CD14-positive monocyte (primary cell): ENCODE measurements around the gene VWA5B1. TPM values are rescaled to one million over a fixed set of nuclear protein-coding genes. Genes with fewer than 3 reads are reported as not detected.

Experiments used
- DNase-seq, 3 donors: peaks; one replicate each; pipeline ENCODE4 v3.0.0-alpha.2; 2011 to 2022
- H2AFZ ChIP-seq: 2 replicates; pipeline ENCODE4 v1.6.0; 2012; ENCODE audit warnings: mild to moderate bottlenecking, low read depth, low read length, inconsistent platforms; ENCODE audit not compliant: insufficient read depth, poor library complexity, severe bottlenecking
- H3K27ac ChIP-seq, 2 donors: 1 replicate in 1 of 2; 2 replicates in 1 of 2; pipeline ENCODE4 v1.5.1; 2012 to 2013; ENCODE audit warnings: low read length in 2 of 2, control low read depth in 1 of 2, inconsistent platforms in 1 of 2, low read depth in 1 of 2, mild to moderate bottlenecking in 1 of 2
- H3K27me3 ChIP-seq, 2 donors: one replicate each; pipeline versions ENCODE4 v1.6.0 to v1.6.1; 2011 to 2013; ENCODE audit warnings: low read length in 2 of 2; ENCODE audit not compliant: control insufficient read depth in 2 of 2, insufficient read depth in 2 of 2
- H3K36me3 ChIP-seq, 2 donors: replicated peaks in 1 of 2; 1 replicate in 1 of 2; 2 replicates in 1 of 2; pipeline versions ENCODE4 v1.5.1 to v1.6.1; 2012 to 2013; ENCODE audit warnings: low read length in 2 of 2, control low read depth in 1 of 2, inconsistent platforms in 1 of 2, mild to moderate bottlenecking in 1 of 2; ENCODE audit not compliant: insufficient read depth in 2 of 2, control insufficient read depth in 1 of 2
- H3K4me1 ChIP-seq, 2 donors: 1 replicate in 1 of 2; 2 replicates in 1 of 2; pipeline versions ENCODE4 v1.5.1 to v1.6.1; 2012 to 2013; ENCODE audit warnings: low read length in 2 of 2, control low read depth in 1 of 2, inconsistent platforms in 1 of 2, mild to moderate bottlenecking in 1 of 2, moderate library complexity in 1 of 2; ENCODE audit not compliant: insufficient read depth in 2 of 2, control insufficient read depth in 1 of 2
- H3K4me2 ChIP-seq: replicated peaks from 2 replicates; pipeline ENCODE3; 2012; ENCODE audit warnings: low read length, moderate library complexity, mild to moderate bottlenecking; ENCODE audit not compliant: poor library complexity, severe bottlenecking; ENCODE audit errors: extremely low read depth
- H3K4me3 ChIP-seq, 3 experiments: fragments of 200-600 bp in 1 of 3; sonication (generic) in 1 of 3; replicated peaks in 1 of 3; 1 replicate in 2 of 3; 2 replicates in 1 of 3; pipeline ENCODE4 v1.5.1; 2011 to 2013; ENCODE audit warnings: low read length in 3 of 3, mild to moderate bottlenecking in 3 of 3, control low read depth in 2 of 3, low read depth in 2 of 3, inconsistent platforms in 1 of 3, moderate library complexity in 1 of 3
- H3K79me2 ChIP-seq: 2 replicates; pipeline ENCODE4 v1.6.0; 2012; ENCODE audit warnings: mild to moderate bottlenecking, control low read depth, inconsistent platforms, low read length, moderate library complexity; ENCODE audit not compliant: insufficient read depth
- H3K9ac ChIP-seq: 2 replicates; pipeline ENCODE4 v1.6.0; 2017; ENCODE audit warnings: low read length, mild to moderate bottlenecking; ENCODE audit not compliant: insufficient read depth, poor library complexity, severe bottlenecking
- H3K9me3 ChIP-seq, 2 donors: replicated peaks in 1 of 2; 1 replicate in 1 of 2; 2 replicates in 1 of 2; pipeline versions ENCODE4 v1.5.1 to v1.6.1; 2012 to 2013; ENCODE audit warnings: low read length in 2 of 2, control low read depth in 1 of 2; ENCODE audit not compliant: control insufficient read depth in 1 of 2, insufficient read depth in 1 of 2
- H4K20me1 ChIP-seq: 2 replicates; pipeline ENCODE4 v1.6.0; 2012; ENCODE audit warnings: mild to moderate bottlenecking, low read length, control low read depth, moderate library complexity; ENCODE audit not compliant: insufficient read depth
- H3K27ac Mint-ChIP-seq, 7 donors: one replicate each; pipeline ENCODE4 v1.8.0; 2020; ENCODE audit warnings: mild to moderate bottlenecking in 7 of 7, mixed read lengths in 7 of 7, moderate library complexity in 6 of 7, inconsistent platforms in 2 of 7
- H3K27me3 Mint-ChIP-seq, 3 donors: one replicate each; pipeline ENCODE4 v1.8.0; 2021 to 2022; ENCODE audit warnings: low read depth in 3 of 3, mild to moderate bottlenecking in 3 of 3, mixed read lengths in 3 of 3, moderate library complexity in 3 of 3, inconsistent platforms in 1 of 3
- H3K36me3 Mint-ChIP-seq, 2 donors: one replicate each; pipeline ENCODE4 v1.8.0; 2020; ENCODE audit warnings: mixed read lengths in 2 of 2, inconsistent platforms in 1 of 2, mild to moderate bottlenecking in 1 of 2
- H3K4me1 Mint-ChIP-seq: one replicate; pipeline ENCODE4 v1.8.0; 2020; ENCODE audit warnings: mild to moderate bottlenecking, mixed read lengths
- H3K4me3 Mint-ChIP-seq, 2 donors: one replicate each; pipeline ENCODE4 v1.8.0; 2020; ENCODE audit warnings: mild to moderate bottlenecking in 2 of 2, mixed read lengths in 2 of 2, moderate library complexity in 1 of 2
- H3K9me3 Mint-ChIP-seq, 7 donors: one replicate each; pipeline ENCODE4 v1.8.0; 2020 to 2022; ENCODE audit warnings: mixed read lengths in 7 of 7, mild to moderate bottlenecking in 6 of 7, moderate library complexity in 6 of 7, inconsistent platforms in 2 of 7
- WGBS: methylation state at CpG from one replicate; pipeline ENCODE4 v1.1.5; 2013; ENCODE audit warnings: missing lambda C conversion rate; ENCODE audit not compliant: insufficient coverage; 5-methylcytosine and 5-hydroxymethylcytosine counted together
- intact Hi-C, 2 donors: fragments of 100-400 bp; cut with micrococcal nuclease; formaldehyde crosslinking; loops; one replicate each; pipeline versions ENCODE4 v1.15.0 to v1.15.1; 2023
- polyA plus RNA-seq, 3 donors: library from polyadenylated mRNA; depleted of rRNA in 1 of 3; unstranded in 2 of 3; stranded (reverse) in 1 of 3; fragments of 300-500 nt in 2 of 3; fragments of >200 nt in 1 of 3; fragmentation: Illumina TruSeq in 2 of 3; gene quantifications; 1 replicate in 2 of 3; 2 replicates in 1 of 3; pipeline ENCODE4 v1.2.3, GENCODE V29; 2012 to 2021
- TF ChIP-seq, protein P1 (sequence below): fragments of 200-600 bp; IDR thresholded peaks from one replicate; pipeline ENCODE4 v1.8.0; 2022; ENCODE audit warnings: antibody characterized with exemption, mild to moderate bottlenecking

The VWA5B1 gene
- polyA plus RNA-seq, 3 donors, result not detected

- Histone ChIP-seq H3K79me2 (no peaks in the 10 kb centered on the region), H3K4me1 (no peaks in the 10 kb centered on the region), H3K9ac (no peak overlapping the region), H3K27me3 (peaks cover 0 to 12% of the 10 kb centered on the region in 2 donors), H3K4me2 (no peak overlapping the region), H3K4me3 (no peak overlapping the region), H3K9me3 (no peaks in the 10 kb centered on the region), H3K36me3 (no peaks in the 10 kb centered on the region), H3K27ac (no peak overlapping the region), H4K20me1 (no peaks in the 10 kb centered on the region), H2AFZ (no peak overlapping the region)
- H3K36me3 Mint-ChIP-seq, result no peaks in the 10 kb centered on the region
- no peak for DNase-seq
- H3K27me3 Mint-ChIP-seq, result peaks cover 31 to 61% (median 40%) of the 10 kb centered on the region in 3 donors
- H3K4me3 Mint-ChIP-seq, result no peak overlapping the region
- H3K27ac Mint-ChIP-seq, result no peak overlapping the region
- TF ChIP-seq, protein P1, sequence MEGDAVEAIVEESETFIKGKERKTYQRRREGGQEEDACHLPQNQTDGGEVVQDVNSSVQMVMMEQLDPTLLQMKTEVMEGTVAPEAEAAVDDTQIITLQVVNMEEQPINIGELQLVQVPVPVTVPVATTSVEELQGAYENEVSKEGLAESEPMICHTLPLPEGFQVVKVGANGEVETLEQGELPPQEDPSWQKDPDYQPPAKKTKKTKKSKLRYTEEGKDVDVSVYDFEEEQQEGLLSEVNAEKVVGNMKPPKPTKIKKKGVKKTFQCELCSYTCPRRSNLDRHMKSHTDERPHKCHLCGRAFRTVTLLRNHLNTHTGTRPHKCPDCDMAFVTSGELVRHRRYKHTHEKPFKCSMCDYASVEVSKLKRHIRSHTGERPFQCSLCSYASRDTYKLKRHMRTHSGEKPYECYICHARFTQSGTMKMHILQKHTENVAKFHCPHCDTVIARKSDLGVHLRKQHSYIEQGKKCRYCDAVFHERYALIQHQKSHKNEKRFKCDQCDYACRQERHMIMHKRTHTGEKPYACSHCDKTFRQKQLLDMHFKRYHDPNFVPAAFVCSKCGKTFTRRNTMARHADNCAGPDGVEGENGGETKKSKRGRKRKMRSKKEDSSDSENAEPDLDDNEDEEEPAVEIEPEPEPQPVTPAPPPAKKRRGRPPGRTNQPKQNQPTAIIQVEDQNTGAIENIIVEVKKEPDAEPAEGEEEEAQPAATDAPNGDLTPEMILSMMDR, result no peak
- intact Hi-C loops, result no loop called here
- 50% methylated on average over 10 of the region's 13 CpGs for WGBS
- no peaks in the 10 kb centered on the region for H3K4me1 Mint-ChIP-seq
- peaks cover 0 to 4% (median 0%) of the 10 kb centered on the region in 7 donors for H3K9me3 Mint-ChIP-seq
Measured at GRCh38 chr1:20402585-20403422, 112.1 kb downstream of the VWA5B1 start.

- no peak overlapping the region for H2AFZ ChIP-seq
- no peaks in the 10 kb centered on the region for H3K4me1 Mint-ChIP-seq
Measured at GRCh38 chr1:20403423-20404145, 112.9 kb downstream of the VWA5B1 start.

More at GRCh38 chr1:20403423-20404145, 112.9 kb downstream of the VWA5B1 start:
- TF ChIP-seq, protein P1, result no peak
- H3K36me3 ChIP-seq, result no peaks in the 10 kb centered on the region
- H3K79me2 ChIP-seq, result no peaks in the 10 kb centered on the region
- H3K9ac ChIP-seq, result no peak overlapping the region
- peaks cover 0 to 5% (median 0%) of the 10 kb centered on the region in 7 donors for H3K9me3 Mint-ChIP-seq
- no peaks in the 10 kb centered on the region for H3K9me3 ChIP-seq
- H3K27ac Mint-ChIP-seq, result no peak overlapping the region
- H3K4me2 ChIP-seq, result no peak overlapping the region
- peaks cover 0 to 12% of the 10 kb centered on the region in 2 donors for H3K27me3 ChIP-seq
- H3K36me3 Mint-ChIP-seq, result no peaks in the 10 kb centered on the region
- H4K20me1 ChIP-seq, result no peaks in the 10 kb centered on the region
- no peak for DNase-seq
- H3K4me1 ChIP-seq, result no peaks in the 10 kb centered on the region
- H3K4me3 ChIP-seq, result no peak overlapping the region
- WGBS, result 63% methylated on average over 4 of the region's 8 CpGs
- intact Hi-C loops, result no loop called here
- peak overlapping the region in 1 of 2 donors; percentile 19 for H3K4me3 Mint-ChIP-seq
- H3K27ac ChIP-seq, result no peak overlapping the region
- peaks cover 31 to 63% (median 42%) of the 10 kb centered on the region in 3 donors for H3K27me3 Mint-ChIP-seq
